GM12878 (cell line): ENCODE measurements around the gene OMG. TPM values are rescaled to one million over a fixed set of nuclear protein-coding genes. Genes with fewer than 3 reads are reported as not detected.
A peak's percentile ranks its signal among the peaks of the same experiment; 100 is the strongest.

ENCODE experiments used
- ATAC-seq: fragments of 200-7000 bp; cut with Tn5 transposase; 3 replicates; pipeline ENCODE4 v1.9.1; 2020; ENCODE audit warnings: mild to moderate bottlenecking, moderate library complexity
- BruUV-seq: library from RNA; stranded (reverse); fragments of 400-500 nt; replicated peaks from 2 replicates; lab custom pipeline; 2021; lab: Mats Ljungman, UMichigan
- CTCF ChIA-PET: fragments of 300-600 bp; sonication (Branson Sonifier 250); formaldehyde crosslinking; extraction: SDS; loops from one replicate; lab custom pipeline; 2021; ENCODE audit warnings: inconsistent platforms; lab: Yijun Ruan, JAX
- POLR2A ChIA-PET: fragments of 350-600 bp; formaldehyde crosslinking; extraction: SDS; loops from one replicate; lab custom pipeline; 2021; ENCODE audit warnings: inconsistent platforms; lab: Charles Lee
- RAD21 ChIA-PET: fragments of 300-600 bp; sonication (Branson Sonifier 250); formaldehyde crosslinking; loops from one replicate; lab custom pipeline; 2023; ENCODE audit warnings: antibody characterized with exemption; ENCODE audit not compliant: unreplicated experiment; lab: Charles Lee
- SMC1A ChIA-PET: fragments of 300-600 bp; sonication (Branson Sonifier 250); formaldehyde crosslinking; loops from one replicate; lab custom pipeline; 2023; ENCODE audit not compliant: unreplicated experiment, uncharacterized antibody; lab: Charles Lee
- DNase-seq: peaks from one replicate; pipeline ENCODE4 v3.0.0-alpha.2; 2011; ENCODE audit warnings: low read depth, low spot score
- FAIRE-seq: peaks from 3 replicates; lab custom pipeline; 2011; peaks lifted over from hg19 to GRCh38; lab: Jason Lieb, UNC
- H2AFZ ChIP-seq: 2 replicates; pipeline ENCODE4 v1.6.0; 2011; ENCODE audit warnings: low read depth, low read length, control low read depth; ENCODE audit not compliant: control insufficient read depth
- H3K27ac ChIP-seq: 2 replicates; pipeline ENCODE4 v1.5.1; 2011; ENCODE audit warnings: control low read depth; ENCODE audit not compliant: control insufficient read depth, insufficient read depth
- H3K27me3 ChIP-seq, 2 experiments: replicated peaks in 1 of 2; 2 replicates each; pipeline versions ENCODE4 v1.6.0 to v1.6.1; 2011; ENCODE audit warnings: low read length in 1 of 2; ENCODE audit not compliant: control insufficient read depth in 2 of 2, insufficient read depth in 2 of 2
- H3K36me3 ChIP-seq, 2 experiments: 2 replicates each; pipeline ENCODE4 v1.5.1; 2011; ENCODE audit warnings: low read length in 1 of 2; ENCODE audit not compliant: control insufficient read depth in 2 of 2, insufficient read depth in 2 of 2
- H3K4me1 ChIP-seq: 2 replicates; pipeline ENCODE4 v1.6.1; 2011; ENCODE audit warnings: mild to moderate bottlenecking, low read length, moderate library complexity, mixed read lengths; ENCODE audit not compliant: control insufficient read depth, insufficient read depth
- H3K4me2 ChIP-seq: 2 replicates; pipeline ENCODE4 v1.6.0; 2011; ENCODE audit warnings: control low read depth; ENCODE audit not compliant: control insufficient read depth, insufficient read depth
- H3K4me3 ChIP-seq: fragments of 200-600 bp; sonication (generic); 2 replicates; pipeline ENCODE4 v1.5.1; 2016
- H3K79me2 ChIP-seq: 2 replicates; pipeline ENCODE4 v1.6.0; 2011; ENCODE audit warnings: low read length; ENCODE audit not compliant: control insufficient read depth, insufficient read depth
- H3K9ac ChIP-seq: 2 replicates; pipeline ENCODE4 v1.8.0; 2011; ENCODE audit warnings: low read length, control low read depth, mixed read lengths; ENCODE audit not compliant: control insufficient read depth, insufficient read depth
- H3K9me3 ChIP-seq: replicated peaks from 3 replicates; pipeline ENCODE4 v1.5.1; 2011; ENCODE audit warnings: mild to moderate bottlenecking, low read length; ENCODE audit not compliant: control insufficient read depth, insufficient read depth
- H4K20me1 ChIP-seq: 2 replicates; pipeline ENCODE4 v1.6.0; 2011; ENCODE audit not compliant: control insufficient read depth, insufficient read depth
- BHLHE40 ChIP-seq, 2 experiments: fragments of 450-650 bp in 1 of 2; IDR thresholded peaks; 2 replicates each; pipeline ENCODE4 v1.6.1; 2011 to 2017; ENCODE audit warnings: low read depth in 2 of 2, borderline replicate concordance in 1 of 2, improper control_type of control experiment in 1 of 2, low read length in 1 of 2, mild to moderate bottlenecking in 1 of 2
- MEF2A ChIP-seq: IDR thresholded peaks from 2 replicates; pipeline ENCODE4 v1.6.1; 2011; ENCODE audit warnings: low read depth, mild to moderate bottlenecking, low read length, moderate library complexity; ENCODE audit not compliant: insufficient read depth
- NFIC ChIP-seq: IDR thresholded peaks from 2 replicates; pipeline ENCODE4 v1.6.1; 2012; ENCODE audit warnings: low read depth, mild to moderate bottlenecking, inconsistent platforms, low read length, moderate library complexity
- RUNX3 ChIP-seq: IDR thresholded peaks from 2 replicates; pipeline ENCODE4 v1.6.1; 2012; ENCODE audit warnings: low read length, inconsistent platforms
- WRNIP1 ChIP-seq: IDR thresholded peaks from 2 replicates; pipeline ENCODE4 v1.6.1; 2011; ENCODE audit warnings: low read depth, low read length, improper control_type of control experiment, borderline replicate concordance
- WGBS: methylation state at CpG from one replicate; pipeline ENCODE4 v1.1.6; 2016; ENCODE audit warnings: low lambda C conversion rate; ENCODE audit not compliant: insufficient replicate concordance, insufficient coverage; ENCODE audit errors: missing lambda C conversion rate; 5-methylcytosine and 5-hydroxymethylcytosine counted together
- in situ Hi-C: fragments of 300-500 bp; cut with MboI; formaldehyde crosslinking; loops from 9 replicates; pipeline ENCODE4 v1.14.3; 2018; ENCODE audit warnings: mixed read lengths
- intact Hi-C: fragments of 100-400 bp; cut with micrococcal nuclease; formaldehyde crosslinking; loops from one replicate; pipeline ENCODE4 v1.14.2; 2022; ENCODE audit not compliant: unreplicated experiment
- polyA plus RNA-seq, 11 experiments: library from polyadenylated mRNA; depleted of rRNA in 4 of 11; unstranded in 6 of 11; stranded (reverse) in 5 of 11; fragments of >200 nt; fragmentation: Nextera tagmentation in 4 of 11; fragmentation: Illumina TruSeq in 1 of 11; extraction: Ambion mirVana in 4 of 11; extraction: Trizol in 1 of 11; gene quantifications; 1 replicate in 1 of 11; 2 replicates in 10 of 11; pipeline versions ENCODE4 v1.2.1 to v1.2.3, GENCODE V29; 2011 to 2016; ENCODE audit warnings: inconsistent platforms in 2 of 11, missing spikeins in 2 of 11, low read depth in 1 of 11
- total RNA-seq, 4 experiments: library from RNA; depleted of rRNA in 3 of 4; stranded (reverse); fragments of >200 nt in 3 of 4; fragmentation: Illumina TruSeq in 1 of 4; extraction: Trizol in 1 of 4; gene quantifications; 2 replicates each; pipeline versions ENCODE4 v1.2.1 to v1.2.3, GENCODE V29; 2013 to 2021
- TF ChIP-seq, protein P1 (sequence below): fragments of 450-650 bp; formaldehyde crosslinking; IDR thresholded peaks from 2 replicates; pipeline ENCODE4 v1.4.0; 2022; ENCODE audit warnings: mild to moderate bottlenecking, moderate library complexity
- TF ChIP-seq, protein P2 (sequence below): fragments of 450-650 bp; IDR thresholded peaks from 2 replicates; pipeline ENCODE4 v1.6.1; 2016; ENCODE audit warnings: mild to moderate bottlenecking
- TF ChIP-seq, protein P3 (sequence below): IDR thresholded peaks from 2 replicates; pipeline ENCODE4 v1.6.1; 2012; ENCODE audit warnings: low read length, inconsistent platforms

Gene OMG
- total and polyA plus RNA-seq, 10 of the 15 experiments (the other 5 are each of a cell fraction or from before 2014, with no cell fraction given) = 0.09 to 0.96 (median 0.26) TPM

DNA sequence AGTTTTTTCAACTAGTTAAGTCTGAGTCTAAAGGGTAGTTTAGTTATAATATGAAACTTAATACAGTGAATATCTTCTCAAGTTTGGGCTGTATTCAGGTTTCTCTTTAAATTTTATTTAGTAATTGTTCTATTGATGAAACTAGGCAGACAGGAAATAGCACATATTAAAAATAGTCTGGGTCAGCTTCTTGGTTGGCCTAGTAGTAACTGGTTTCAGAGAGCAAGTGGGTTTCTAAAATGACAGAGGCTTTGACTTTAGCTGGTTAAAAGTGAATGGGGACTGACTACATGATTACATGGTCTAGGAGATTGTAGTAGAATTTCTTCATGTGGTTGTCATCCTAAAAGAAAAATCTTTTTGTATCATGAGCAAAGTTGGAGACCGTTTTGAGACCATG lies 46.8 kb downstream of the OMG start:
- SMC1A ChIA-PET = interaction anchor here (0.6 to 3.4 kb wide), 10 partner anchors 11 to 198 kb away, joined by 3 to 14 read pairs (median 7); partner anchors contain the start of genes EVI2A and EVI2B
- RAD21 ChIA-PET = interaction anchor here (0.8 to 2.6 kb wide), 4 partner anchors 22 to 70 kb away, joined by 3 to 22 read pairs (median 8); partner anchors contain the start of gene EVI2B
- peaks cover 29% of the 10 kb centered on the region for H3K4me1 ChIP-seq
- 5% methylated on average over 1 of the region's 1 CpG for WGBS
- H3K79me2 ChIP-seq = no peaks in the 10 kb centered on the region
- ATAC-seq (peak; percentile 90), DNase-seq (peak; percentile 27), FAIRE-seq (no peak)
- H4K20me1 ChIP-seq = no peaks in the 10 kb centered on the region
- TF ChIP-seq, protein P1, sequence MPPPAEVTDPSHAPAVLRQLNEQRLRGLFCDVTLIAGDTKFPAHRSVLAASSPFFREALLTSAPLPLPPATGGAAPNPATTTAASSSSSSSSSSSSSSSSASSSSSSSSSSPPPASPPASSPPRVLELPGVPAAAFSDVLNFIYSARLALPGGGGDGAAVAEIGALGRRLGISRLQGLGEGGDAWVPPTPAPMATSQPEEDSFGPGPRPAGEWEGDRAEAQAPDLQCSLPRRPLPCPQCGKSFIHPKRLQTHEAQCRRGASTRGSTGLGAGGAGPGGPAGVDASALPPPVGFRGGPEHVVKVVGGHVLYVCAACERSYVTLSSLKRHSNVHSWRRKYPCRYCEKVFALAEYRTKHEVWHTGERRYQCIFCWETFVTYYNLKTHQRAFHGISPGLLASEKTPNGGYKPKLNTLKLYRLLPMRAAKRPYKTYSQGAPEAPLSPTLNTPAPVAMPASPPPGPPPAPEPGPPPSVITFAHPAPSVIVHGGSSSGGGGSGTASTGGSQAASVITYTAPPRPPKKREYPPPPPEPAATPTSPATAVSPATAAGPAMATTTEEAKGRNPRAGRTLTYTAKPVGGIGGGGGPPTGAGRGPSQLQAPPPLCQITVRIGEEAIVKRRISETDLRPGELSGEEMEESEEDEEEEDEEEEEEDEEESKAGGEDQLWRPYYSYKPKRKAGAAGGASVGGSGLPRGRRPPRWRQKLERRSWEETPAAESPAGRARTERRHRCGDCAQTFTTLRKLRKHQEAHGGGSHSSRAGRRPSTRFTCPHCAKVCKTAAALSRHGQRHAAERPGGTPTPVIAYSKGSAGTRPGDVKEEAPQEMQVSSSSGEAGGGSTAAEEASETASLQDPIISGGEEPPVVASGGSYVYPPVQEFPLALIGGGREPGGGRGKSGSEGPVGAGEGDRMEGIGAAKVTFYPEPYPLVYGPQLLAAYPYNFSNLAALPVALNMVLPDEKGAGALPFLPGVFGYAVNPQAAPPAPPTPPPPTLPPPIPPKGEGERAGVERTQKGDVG (CRISPR knock-in tag) = no peak
- TF ChIP-seq MEF2A = 0 out of 2 replicates have a peak, but pooled peaks have one; percentile 52
- peak; percentile 36; the same call in 1 of the 2 replicates for TF ChIP-seq NFIC
- no peak for TF ChIP-seq BHLHE40 (IDR thresholded peaks at IDR 0.05; ENCODE audit: borderline replicate concordance in 1 of 2, low read depth in 2 of 2, low read length in 1 of 2)
- TF ChIP-seq, protein P2, sequence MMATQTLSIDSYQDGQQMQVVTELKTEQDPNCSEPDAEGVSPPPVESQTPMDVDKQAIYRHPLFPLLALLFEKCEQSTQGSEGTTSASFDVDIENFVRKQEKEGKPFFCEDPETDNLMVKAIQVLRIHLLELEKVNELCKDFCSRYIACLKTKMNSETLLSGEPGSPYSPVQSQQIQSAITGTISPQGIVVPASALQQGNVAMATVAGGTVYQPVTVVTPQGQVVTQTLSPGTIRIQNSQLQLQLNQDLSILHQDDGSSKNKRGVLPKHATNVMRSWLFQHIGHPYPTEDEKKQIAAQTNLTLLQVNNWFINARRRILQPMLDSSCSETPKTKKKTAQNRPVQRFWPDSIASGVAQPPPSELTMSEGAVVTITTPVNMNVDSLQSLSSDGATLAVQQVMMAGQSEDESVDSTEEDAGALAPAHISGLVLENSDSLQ = no peak
- no peak for TF ChIP-seq WRNIP1
- peak; percentile 49; the same call in 1 of the 2 replicates for TF ChIP-seq RUNX3
- TF ChIP-seq, protein P3, sequence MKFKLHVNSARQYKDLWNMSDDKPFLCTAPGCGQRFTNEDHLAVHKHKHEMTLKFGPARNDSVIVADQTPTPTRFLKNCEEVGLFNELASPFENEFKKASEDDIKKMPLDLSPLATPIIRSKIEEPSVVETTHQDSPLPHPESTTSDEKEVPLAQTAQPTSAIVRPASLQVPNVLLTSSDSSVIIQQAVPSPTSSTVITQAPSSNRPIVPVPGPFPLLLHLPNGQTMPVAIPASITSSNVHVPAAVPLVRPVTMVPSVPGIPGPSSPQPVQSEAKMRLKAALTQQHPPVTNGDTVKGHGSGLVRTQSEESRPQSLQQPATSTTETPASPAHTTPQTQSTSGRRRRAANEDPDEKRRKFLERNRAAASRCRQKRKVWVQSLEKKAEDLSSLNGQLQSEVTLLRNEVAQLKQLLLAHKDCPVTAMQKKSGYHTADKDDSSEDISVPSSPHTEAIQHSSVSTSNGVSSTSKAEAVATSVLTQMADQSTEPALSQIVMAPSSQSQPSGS = no peak; the same call in 1 of the 2 replicates
- peak overlapping the region; percentile 70; the same call in 1 of the 2 replicates for H3K4me2 ChIP-seq
- no peak overlapping the region for H2AFZ ChIP-seq
- POLR2A ChIA-PET = interaction anchor here (0.7 to 1.8 kb wide), 4 partner anchors 8 to 72 kb away, joined by 3 to 6 read pairs (median 4); no protein-coding TSS in a partner anchor
- no peak overlapping the region for H3K4me3 ChIP-seq
- intact Hi-C loops = loop anchor here (1.0 kb wide), 1 partner anchor 59 kb away; no protein-coding TSS in a partner anchor
- peak overlapping the region; percentile 85 for H3K27ac ChIP-seq
- BruUV-seq = no TSS peak
- H3K36me3 ChIP-seq = peaks cover 0 to 4% of the 10 kb centered on the region in 2 experiments; a peak in 1 of 4 replicates
- no peaks in the 10 kb centered on the region for H3K27me3 ChIP-seq
- no peaks in the 10 kb centered on the region for H3K9me3 ChIP-seq
- in situ Hi-C loops = no loop called here
- peak overlapping the region; percentile 13; the same call in 1 of the 2 replicates for H3K9ac ChIP-seq
- CTCF ChIA-PET = interaction anchor here (0.8 to 1.6 kb wide), 5 partner anchors 16 to 70 kb away, joined by 3 to 4 read pairs (median 3); no protein-coding TSS in a partner anchor
